ENCODE data around the gene IFI27L1. TPM values are rescaled to one million over a fixed set of nuclear protein-coding genes. Genes with fewer than 3 reads are reported as not detected.

IFI27L1 gene
- total and polyA plus RNA-seq, 4 donors, result 14.6 to 41.5 (median 19.9) TPM

DNA sequence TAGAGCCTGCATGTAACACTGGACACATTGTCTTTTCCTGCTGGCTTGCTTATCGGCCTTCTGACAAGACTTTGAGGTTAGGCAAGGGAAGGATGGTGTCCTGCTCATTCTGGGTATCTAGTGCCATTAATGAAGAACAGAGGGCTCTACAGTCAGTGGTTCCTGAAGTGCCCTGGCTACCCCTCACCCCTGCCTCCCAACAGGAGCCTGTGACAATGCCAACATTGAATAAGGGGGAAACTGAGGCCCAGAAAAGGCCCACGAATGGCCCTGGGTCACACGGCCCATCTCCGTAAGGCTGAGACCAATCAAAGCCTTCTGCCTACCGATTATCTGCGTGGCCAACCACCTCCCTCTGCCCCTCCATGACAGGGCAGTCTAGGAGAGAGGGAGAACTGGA lies 46.2 kb downstream of the IFI27L1 start:
- Histone ChIP-seq H3K9me3 (ENCODE audit: control insufficient read depth in 4 of 4, insufficient read depth in 3 of 4, low read length in 3 of 4) (no peaks in the 10 kb centered on the region), H3K4me1 (ENCODE audit: control insufficient read depth in 5 of 5, insufficient read depth in 5 of 5, low read length in 5 of 5) (peaks cover 0 to 18% (median 5%) of the 10 kb centered on the region in 5 donors), H3K4me3 (no peak overlapping the region), H3K36me3 (ENCODE audit: control insufficient read depth in 4 of 4, insufficient read depth in 4 of 4, low read length in 4 of 4) (peaks cover 0 to 6% (median 0%) of the 10 kb centered on the region in 4 donors), H3K9ac (ENCODE audit: insufficient read depth in 1 of 2, low read length in 2 of 2) (no peak overlapping the region), H3K27ac (ENCODE audit: low read depth in 1 of 2, low read length in 1 of 2) (peak overlapping the region in 1 of 2 donors; percentile 39), H3K27me3 (ENCODE audit: control insufficient read depth in 3 of 3, insufficient read depth in 3 of 3, low read length in 2 of 3) (no peaks in the 10 kb centered on the region)
- ATAC-seq (ENCODE audit: insufficient read depth, low FRiP score) (no peak), DNase-seq (no peak)
- 95 to 98% methylated on average over 6 of the region's 6 CpGs for WGBS, 2 donors
- TF ChIP-seq, protein P1, sequence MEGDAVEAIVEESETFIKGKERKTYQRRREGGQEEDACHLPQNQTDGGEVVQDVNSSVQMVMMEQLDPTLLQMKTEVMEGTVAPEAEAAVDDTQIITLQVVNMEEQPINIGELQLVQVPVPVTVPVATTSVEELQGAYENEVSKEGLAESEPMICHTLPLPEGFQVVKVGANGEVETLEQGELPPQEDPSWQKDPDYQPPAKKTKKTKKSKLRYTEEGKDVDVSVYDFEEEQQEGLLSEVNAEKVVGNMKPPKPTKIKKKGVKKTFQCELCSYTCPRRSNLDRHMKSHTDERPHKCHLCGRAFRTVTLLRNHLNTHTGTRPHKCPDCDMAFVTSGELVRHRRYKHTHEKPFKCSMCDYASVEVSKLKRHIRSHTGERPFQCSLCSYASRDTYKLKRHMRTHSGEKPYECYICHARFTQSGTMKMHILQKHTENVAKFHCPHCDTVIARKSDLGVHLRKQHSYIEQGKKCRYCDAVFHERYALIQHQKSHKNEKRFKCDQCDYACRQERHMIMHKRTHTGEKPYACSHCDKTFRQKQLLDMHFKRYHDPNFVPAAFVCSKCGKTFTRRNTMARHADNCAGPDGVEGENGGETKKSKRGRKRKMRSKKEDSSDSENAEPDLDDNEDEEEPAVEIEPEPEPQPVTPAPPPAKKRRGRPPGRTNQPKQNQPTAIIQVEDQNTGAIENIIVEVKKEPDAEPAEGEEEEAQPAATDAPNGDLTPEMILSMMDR (IDR thresholded peaks at IDR 0.05; ENCODE audit: control extremely low read depth, extremely low read depth), result no peak

DNA sequence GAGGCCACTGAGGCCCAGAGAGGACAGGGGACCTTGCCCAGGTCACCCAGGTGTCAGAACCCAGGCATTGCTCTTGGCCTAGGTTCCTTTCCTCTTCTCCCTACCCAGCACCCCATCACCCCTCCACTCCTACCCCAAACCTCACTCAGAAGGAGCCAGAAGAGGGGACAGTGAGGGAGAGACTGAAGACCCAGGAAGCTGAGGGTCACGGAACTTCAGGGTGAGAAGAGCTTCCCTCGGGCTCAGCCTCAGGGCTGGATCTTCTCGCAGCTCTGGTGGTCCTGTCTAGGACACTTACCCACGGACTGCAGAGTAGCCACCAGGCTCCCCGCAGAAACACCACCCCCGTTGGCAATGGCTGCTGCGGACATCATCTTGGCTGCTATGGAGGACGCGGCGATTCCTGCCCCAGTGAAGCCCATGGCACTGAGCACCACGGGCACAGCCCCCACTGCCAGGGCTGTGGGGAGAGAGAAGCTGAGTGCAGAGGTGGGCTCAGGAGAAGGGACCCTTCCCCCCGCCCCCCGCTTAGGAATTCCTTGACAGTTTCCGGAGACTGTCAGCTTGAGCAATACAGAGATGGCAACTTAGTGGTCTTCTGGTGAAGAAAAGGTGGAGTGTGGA lies 47.2 kb downstream of the IFI27L1 start:
- DNase-seq (no peak), ATAC-seq (ENCODE audit: insufficient read depth, low FRiP score) (no peak)
- H3K4me1 ChIP-seq (ENCODE audit: control insufficient read depth in 5 of 5, insufficient read depth in 5 of 5, low read length in 5 of 5), result peaks cover 0 to 18% (median 5%) of the 10 kb centered on the region in 5 donors
- H3K9ac ChIP-seq (ENCODE audit: insufficient read depth in 1 of 2, low read length in 2 of 2), result no peak overlapping the region
- no peaks in the 10 kb centered on the region for H3K9me3 ChIP-seq (ENCODE audit: control insufficient read depth in 4 of 4, insufficient read depth in 3 of 4, low read length in 3 of 4)
- peaks cover 0 to 6% (median 0%) of the 10 kb centered on the region in 4 donors for H3K36me3 ChIP-seq (ENCODE audit: control insufficient read depth in 4 of 4, insufficient read depth in 4 of 4, low read length in 4 of 4)
- TF ChIP-seq, protein P1 (IDR thresholded peaks at IDR 0.05; ENCODE audit: control extremely low read depth, extremely low read depth), result no peak
- H3K27ac ChIP-seq (ENCODE audit: low read depth in 1 of 2, low read length in 1 of 2), result no peak overlapping the region
- H3K27me3 ChIP-seq (ENCODE audit: control insufficient read depth in 3 of 3, insufficient read depth in 3 of 3, low read length in 2 of 3), result no peaks in the 10 kb centered on the region
- 93 to 94% methylated on average over 14 of the region's 14 CpGs for WGBS, 2 donors
- no peak overlapping the region for H3K4me3 ChIP-seq

DNA sequence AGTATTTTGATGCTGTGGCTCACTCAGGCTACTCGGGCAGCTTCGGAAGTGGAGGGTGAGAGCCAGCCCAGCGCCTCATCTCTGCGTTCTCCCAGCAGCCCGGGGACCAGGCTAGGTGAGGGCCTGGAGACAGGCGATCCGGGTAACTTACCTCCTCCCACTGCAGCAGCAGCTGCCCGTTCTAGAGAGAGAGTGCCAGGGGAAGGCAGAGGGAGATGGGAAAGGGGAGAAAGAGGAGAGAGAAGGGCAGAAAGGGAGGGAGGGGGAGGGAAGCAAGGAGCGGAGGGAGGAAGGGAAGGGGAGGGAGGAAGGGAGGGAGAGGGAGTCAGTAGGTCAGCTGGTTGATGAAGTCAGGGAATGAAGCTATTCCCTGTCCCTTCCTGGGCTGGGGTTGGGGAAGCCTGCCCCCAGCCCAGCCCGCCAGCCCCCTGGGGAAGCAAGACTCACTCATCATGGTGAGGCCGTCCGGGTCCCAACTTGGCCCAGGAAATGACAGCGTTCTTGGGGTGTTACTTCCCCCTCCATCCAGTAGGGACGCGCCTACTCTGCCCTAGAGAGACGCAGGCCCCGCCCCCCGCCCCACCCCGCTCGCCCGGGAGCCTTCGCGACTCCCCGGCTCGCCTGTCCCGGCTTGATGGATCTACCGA lies 48.1 kb downstream of the IFI27L1 start, which contains the start of gene IFI27L2:
IFI27L2 (minus strand) TSS at position 494 of the 647 bp plus-strand sequence; CDS start at position 454, 40 bp downstream.
- peaks cover 0 to 6% (median 0%) of the 10 kb centered on the region in 4 donors for H3K36me3 ChIP-seq (ENCODE audit: control insufficient read depth in 4 of 4, insufficient read depth in 4 of 4, low read length in 4 of 4)
- H3K4me3 ChIP-seq, result peak within 1 kb of the TSS; percentile 68
- ATAC-seq (ENCODE audit: insufficient read depth, low FRiP score), result peak; percentile 85
- H3K27ac ChIP-seq (ENCODE audit: low read depth in 1 of 2, low read length in 1 of 2), result peak within 1 kb of the TSS; percentile 88 to 92
- no peaks in the 10 kb centered on the region for H3K9me3 ChIP-seq (ENCODE audit: control insufficient read depth in 4 of 4, insufficient read depth in 3 of 4, low read length in 3 of 4)
- DNase-seq, result peak; percentile 89 to 93 (median 91)
- peaks cover 0 to 18% (median 5%) of the 10 kb centered on the region in 5 donors for H3K4me1 ChIP-seq (ENCODE audit: control insufficient read depth in 5 of 5, insufficient read depth in 5 of 5, low read length in 5 of 5)
- H3K27me3 ChIP-seq (ENCODE audit: control insufficient read depth in 3 of 3, insufficient read depth in 3 of 3, low read length in 2 of 3), result peaks cover 0 to 2% (median 0%) of the 10 kb centered on the region in 3 donors
- 1% methylated on average over 26 to 27 of the region's 27 CpGs for WGBS, 2 donors
- TF ChIP-seq, protein P1 (IDR thresholded peaks at IDR 0.05; ENCODE audit: control extremely low read depth, extremely low read depth), result peak; percentile 11
- H3K9ac ChIP-seq (ENCODE audit: insufficient read depth in 1 of 2, low read length in 2 of 2), result peak within 1 kb of the TSS in 1 of 2 donors; percentile 46
